ENCODE results near the gene MAFB. TPM values are rescaled to one million over a fixed set of nuclear protein-coding genes. Genes with fewer than 3 reads are reported as not detected.

MAFB gene
- total and polyA plus RNA-seq, 8 donors, result 3.7 to 48.0 (median 12.9) TPM

- Histone ChIP-seq H3K36me3 (no peaks in the 10 kb centered on the region), H3K4me3 (no peak overlapping the region), H3K4me1 (no peaks in the 10 kb centered on the region), H3K27me3 (no peaks in the 10 kb centered on the region), H3K27ac (no peak overlapping the region), H3K9me3 (no peaks in the 10 kb centered on the region)
- ATAC-seq (peak in 2 of 4 donors; percentile 11 to 46), FAIRE-seq (no peak), DNase-seq (no peak)
- intact Hi-C loops (cut with DNase I), result loop anchor here in 1 of 3 donors (10.0 kb wide), 2 partner anchors 433 to 1433 kb away; no protein-coding TSS in a partner anchor
- WGBS, 2 donors, result 29% methylated on average over 5 of the region's 5 CpGs
- TF ChIP-seq CTCF (IDR thresholded peaks at IDR 0.05), result no peak
Measured at GRCh38 chr20:40697541-40697940, 8.5 kb upstream of the MAFB start.

- Histone ChIP-seq H3K4me3 (no peak overlapping the region), H3K9me3 (no peaks in the 10 kb centered on the region), H3K36me3 (no peaks in the 10 kb centered on the region), H3K27me3 (peaks cover 0 to 19% (median 4%) of the 10 kb centered on the region in 4 donors), H3K4me1 (peaks cover 0 to 4% (median 0%) of the 10 kb centered on the region in 3 donors), H3K27ac (no peak overlapping the region)
- no peak for TF ChIP-seq CTCF (IDR thresholded peaks at IDR 0.05)
- DNase-seq (no peak), ATAC-seq (no peak), FAIRE-seq (no peak)
- intact Hi-C loops (cut with DNase I), result loop anchor here in 1 of 3 donors (10.0 kb wide), 2 partner anchors 430 to 1430 kb away; no protein-coding TSS in a partner anchor
Measured at GRCh38 chr20:40695214-40695613, 6.2 kb upstream of the MAFB start.

- Histone ChIP-seq H3K4me1 (peaks cover 0 to 4% (median 0%) of the 10 kb centered on the region in 3 donors), H3K27me3 (peaks cover 0 to 19% (median 4%) of the 10 kb centered on the region in 4 donors), H3K9me3 (no peaks in the 10 kb centered on the region), H3K4me3 (no peak overlapping the region), H3K36me3 (no peaks in the 10 kb centered on the region), H3K27ac (no peak overlapping the region)
- FAIRE-seq, result no peak
- intact Hi-C loops (cut with DNase I), result loop anchor here in 1 of 3 donors (10.0 kb wide), 2 partner anchors 429 to 1429 kb away; no protein-coding TSS in a partner anchor
- no peak for ATAC-seq
- DNase-seq, result no peak
- TF ChIP-seq CTCF (IDR thresholded peaks at IDR 0.05), result no peak
- 80 to 85% methylated on average over 3 of the region's 3 CpGs for WGBS, 2 donors
Measured at GRCh38 chr20:40694246-40694645, 5.2 kb upstream of the MAFB start.

- no peak overlapping the region for H3K27ac ChIP-seq
- no peaks in the 10 kb centered on the region for H3K9me3 ChIP-seq
- ATAC-seq (no peak), DNase-seq (no peak), FAIRE-seq (no peak)
- WGBS, 2 donors, result 25 to 46% methylated on average over 52 of the region's 52 CpGs
- intact Hi-C loops (cut with DNase I), result loop anchor here in 1 of 3 donors (10.0 kb wide), 2 partner anchors 428 to 1428 kb away; no protein-coding TSS in a partner anchor
- H3K4me1 ChIP-seq, result peaks cover 0 to 4% (median 0%) of the 10 kb centered on the region in 3 donors
- H3K36me3 ChIP-seq, result no peaks in the 10 kb centered on the region
- no peak overlapping the region for H3K4me3 ChIP-seq
- TF ChIP-seq CTCF (IDR thresholded peaks at IDR 0.05), result no peak
- peaks cover 0 to 19% (median 4%) of the 10 kb centered on the region in 4 donors for H3K27me3 ChIP-seq
Measured at GRCh38 chr20:40692240-40693011, 3.4 kb upstream of the MAFB start.

All from pancreas (tissue), 10 donors.